ENCODE data around the gene MLN. TPM values are rescaled to one million over a fixed set of nuclear protein-coding genes. Genes with fewer than 3 reads are reported as not detected.

Gene MLN
- not detected for total RNA-seq

DNA sequence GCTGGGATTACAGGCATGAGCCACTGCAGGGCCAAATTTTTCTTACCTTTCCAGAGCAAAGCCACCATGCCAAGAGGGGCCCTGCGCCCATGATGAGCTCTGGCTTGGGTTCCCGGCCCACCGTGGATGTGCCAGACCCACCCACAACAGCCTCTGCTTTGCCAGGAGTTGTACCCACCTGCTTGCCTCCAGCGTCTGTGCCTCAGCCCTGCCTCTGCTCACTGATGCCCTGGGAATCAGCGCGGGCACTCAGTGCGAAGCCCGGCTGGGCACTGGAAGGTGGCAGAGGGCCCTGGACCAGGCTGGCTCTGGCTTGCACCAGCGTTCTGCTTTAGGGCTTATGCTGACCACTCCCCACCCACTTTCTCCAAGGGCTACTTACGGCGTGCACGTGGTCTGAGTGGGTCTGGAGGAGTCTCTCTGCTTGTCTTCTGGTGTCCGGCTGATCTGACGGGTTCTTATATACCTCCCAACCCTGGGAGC lies at the start of gene MLN:
Gene MLN (minus strand): TSS at position 433 of the 483 bp plus-strand sequence. CDS start 2,840 bp downstream, outside the sequence.
- Histone ChIP-seq H3K4me3 (replicated peaks in 1 of 3) (no peak within 1 kb of the TSS), H3K27ac (no peak within 1 kb of the TSS), H3K36me3 (no peaks in the 10 kb centered on the region), H3K27me3 (no peaks in the 10 kb centered on the region), H3K4me1 (no peaks in the 10 kb centered on the region), H3K9me3 (no peaks in the 10 kb centered on the region)
- DNase-seq = no peak
- intact Hi-C loops (cut with DNase I) = no loop called here
- WGBS, 2 donors = 74 to 83% methylated on average over 14 of the region's 14 CpGs
- TF ChIP-seq POLR2A (IDR thresholded peaks at IDR 0.05) = no peak
- TF ChIP-seq, protein P1, sequence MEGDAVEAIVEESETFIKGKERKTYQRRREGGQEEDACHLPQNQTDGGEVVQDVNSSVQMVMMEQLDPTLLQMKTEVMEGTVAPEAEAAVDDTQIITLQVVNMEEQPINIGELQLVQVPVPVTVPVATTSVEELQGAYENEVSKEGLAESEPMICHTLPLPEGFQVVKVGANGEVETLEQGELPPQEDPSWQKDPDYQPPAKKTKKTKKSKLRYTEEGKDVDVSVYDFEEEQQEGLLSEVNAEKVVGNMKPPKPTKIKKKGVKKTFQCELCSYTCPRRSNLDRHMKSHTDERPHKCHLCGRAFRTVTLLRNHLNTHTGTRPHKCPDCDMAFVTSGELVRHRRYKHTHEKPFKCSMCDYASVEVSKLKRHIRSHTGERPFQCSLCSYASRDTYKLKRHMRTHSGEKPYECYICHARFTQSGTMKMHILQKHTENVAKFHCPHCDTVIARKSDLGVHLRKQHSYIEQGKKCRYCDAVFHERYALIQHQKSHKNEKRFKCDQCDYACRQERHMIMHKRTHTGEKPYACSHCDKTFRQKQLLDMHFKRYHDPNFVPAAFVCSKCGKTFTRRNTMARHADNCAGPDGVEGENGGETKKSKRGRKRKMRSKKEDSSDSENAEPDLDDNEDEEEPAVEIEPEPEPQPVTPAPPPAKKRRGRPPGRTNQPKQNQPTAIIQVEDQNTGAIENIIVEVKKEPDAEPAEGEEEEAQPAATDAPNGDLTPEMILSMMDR (IDR thresholded peaks at IDR 0.05) = no peak

GRCh38 chr6:33853026-33853425 lies 49.2 kb upstream of the MLN start:
- intact Hi-C loops (cut with DNase I) = no loop called here
- H3K27me3 ChIP-seq = no peaks in the 10 kb centered on the region
- no peak overlapping the region for H3K4me3 ChIP-seq (replicated peaks in 1 of 3)
- H3K27ac ChIP-seq = no peak overlapping the region
- no peaks in the 10 kb centered on the region for H3K36me3 ChIP-seq
- TF ChIP-seq, protein P1 (IDR thresholded peaks at IDR 0.05) = no peak
- TF ChIP-seq POLR2A (IDR thresholded peaks at IDR 0.05) = no peak
- no peaks in the 10 kb centered on the region for H3K9me3 ChIP-seq
- WGBS, 2 donors = 78 to 94% methylated on average over 3 to 4 of the region's 4 CpGs
- no peak for DNase-seq
- no peaks in the 10 kb centered on the region for H3K4me1 ChIP-seq

- TF ChIP-seq, protein P1 (IDR thresholded peaks at IDR 0.05) = peak in 2 of 6 experiments; percentile 17 to 37
- TF ChIP-seq POLR2A (IDR thresholded peaks at IDR 0.05) = no peak
- intact Hi-C loops (cut with DNase I) = no loop called here
- Histone ChIP-seq H3K27me3 (no peaks in the 10 kb centered on the region), H3K4me3 (replicated peaks in 1 of 3) (no peak overlapping the region), H3K4me1 (peaks cover 5 to 9% of the 10 kb centered on the region in 2 donors), H3K9me3 (no peaks in the 10 kb centered on the region), H3K36me3 (no peaks in the 10 kb centered on the region), H3K27ac (no peak overlapping the region)
- DNase-seq = peak in 1 of 2 donors; percentile 18
- WGBS, 2 donors = 31 to 42% methylated on average over 3 to 8 of the region's 8 CpGs
Measured at GRCh38 chr6:33851959-33852358, 48.2 kb upstream of the MLN start.

DNA sequence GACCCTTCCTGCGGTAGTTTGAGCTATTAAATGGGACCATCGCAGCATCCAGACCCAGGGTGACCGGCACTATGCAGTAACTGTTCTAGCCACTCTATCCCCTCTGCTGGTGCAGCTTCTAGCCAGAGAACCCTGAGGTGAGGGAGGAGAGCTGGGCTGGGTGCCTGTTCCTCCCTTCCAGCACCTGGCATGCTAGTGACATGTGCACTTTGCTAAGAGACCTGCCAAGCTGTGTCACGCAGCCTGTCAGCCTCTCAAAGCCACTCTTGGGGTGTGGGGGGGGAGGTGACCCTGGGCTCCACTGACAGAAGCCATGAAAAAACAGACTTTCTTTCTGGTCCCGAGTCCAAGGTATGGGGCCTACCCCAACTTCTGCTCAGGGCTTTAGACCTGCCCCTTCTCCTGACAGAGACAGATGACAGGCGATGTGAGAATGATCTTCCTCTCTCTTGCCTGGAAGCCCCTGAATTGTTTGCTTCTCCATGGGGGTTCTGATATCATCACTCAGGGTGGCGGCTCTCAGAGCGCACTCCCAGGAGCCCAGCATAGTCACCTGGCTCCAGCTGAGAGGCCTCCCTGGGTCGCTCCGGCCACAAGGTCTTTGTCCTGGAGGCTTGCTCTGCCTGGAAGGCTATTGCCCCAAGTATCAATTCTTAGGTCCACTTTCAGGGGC lies 47.2 kb upstream of the MLN start:
- intact Hi-C loops (cut with DNase I) = no loop called here
- Histone ChIP-seq H3K27me3 (no peaks in the 10 kb centered on the region), H3K4me3 (replicated peaks in 1 of 3) (no peak overlapping the region), H3K36me3 (no peaks in the 10 kb centered on the region), H3K4me1 (peaks cover 5 to 9% of the 10 kb centered on the region in 2 donors), H3K9me3 (no peaks in the 10 kb centered on the region), H3K27ac (no peak overlapping the region)
- DNase-seq = peak; percentile 34 to 51
- TF ChIP-seq, protein P1 (IDR thresholded peaks at IDR 0.05) = no peak
- TF ChIP-seq POLR2A (IDR thresholded peaks at IDR 0.05) = no peak
- WGBS, 2 donors = 75 to 94% methylated on average over 8 to 9 of the region's 10 CpGs

DNA sequence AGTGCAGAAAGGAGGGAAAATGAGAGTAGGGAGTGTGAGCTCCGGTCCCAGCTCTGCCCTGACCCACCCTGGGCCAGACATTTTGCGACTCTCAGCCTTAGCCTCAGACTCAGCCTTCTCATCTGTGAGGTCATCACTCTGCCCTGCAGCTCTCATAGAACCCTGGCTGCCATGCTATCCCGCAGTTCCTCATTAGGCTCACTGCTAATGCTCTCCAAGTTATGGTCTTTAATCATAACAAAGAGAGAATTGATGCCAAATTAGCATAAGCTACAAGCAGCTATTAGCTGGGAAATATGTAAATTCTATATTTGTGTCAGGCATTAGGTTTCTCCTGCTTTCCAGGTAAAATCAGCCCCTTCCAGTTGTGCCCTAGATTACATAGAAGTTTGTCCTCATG lies 46.5 kb upstream of the MLN start:
- DNase-seq = no peak
- H3K27me3 ChIP-seq = no peaks in the 10 kb centered on the region
- no peak for TF ChIP-seq POLR2A (IDR thresholded peaks at IDR 0.05)
- TF ChIP-seq, protein P1 (IDR thresholded peaks at IDR 0.05) = no peak
- no peaks in the 10 kb centered on the region for H3K9me3 ChIP-seq
- no peaks in the 10 kb centered on the region for H3K36me3 ChIP-seq
- no peak overlapping the region for H3K27ac ChIP-seq
- intact Hi-C loops (cut with DNase I) = no loop called here
- peaks cover 5 to 9% of the 10 kb centered on the region in 2 donors for H3K4me1 ChIP-seq
- WGBS, 2 donors = 81 to 91% methylated on average over 3 of the region's 3 CpGs
- H3K4me3 ChIP-seq (replicated peaks in 1 of 3) = no peak overlapping the region

Data from thyroid gland (tissue), 4 donors.